ENCODE data around the gene LRGUK.

LRGUK gene

DNA sequence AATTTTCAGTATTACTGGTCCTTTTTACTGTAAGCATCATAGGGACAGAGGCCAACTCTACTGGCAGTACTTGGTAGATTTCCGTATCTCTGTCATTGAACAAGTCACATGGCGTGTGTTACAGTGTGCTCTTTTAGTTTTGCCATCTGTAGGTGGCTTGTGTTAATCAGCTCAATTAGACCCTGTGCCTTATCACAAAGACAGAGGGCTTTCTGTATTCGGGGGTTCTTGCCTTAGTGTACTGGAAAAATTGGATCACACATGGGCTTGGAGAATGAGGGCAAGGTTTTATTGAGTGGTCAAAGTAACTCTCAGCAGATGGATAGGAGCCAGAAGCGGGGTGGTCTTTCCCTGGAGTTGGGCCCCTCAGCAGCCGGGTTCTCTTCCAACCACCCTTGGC is 21.3 kb upstream of the LRGUK start:
- Histone ChIP-seq H3F3A (ENCODE audit: low read depth) (no peaks in the 10 kb centered on the region), H2AFZ (ENCODE audit: low read length) (no peak overlapping the region), H3K4me2 (ENCODE audit: low read depth, low read length, poor library complexity, severe bottlenecking) (no peak overlapping the region), H3K9me2 (replicated peaks; ENCODE audit: low read depth, low read length) (no peaks in the 10 kb centered on the region), H3K27me3 (ENCODE audit: insufficient read depth, low read length, poor library complexity, severe bottlenecking) (no peaks in the 10 kb centered on the region), H3K9me3 (ENCODE audit: insufficient read depth, low read depth, low read length) (no peaks in the 10 kb centered on the region), H3K4me3 (ENCODE audit: low read length, poor library complexity, severe bottlenecking) (no peak overlapping the region), H4K20me1 (ENCODE audit: insufficient read depth, low read length, poor library complexity, severe bottlenecking) (no peaks in the 10 kb centered on the region), H3K4me1 (ENCODE audit: insufficient read depth, low read length, poor library complexity, severe bottlenecking) (no peaks in the 10 kb centered on the region), H3K79me2 (ENCODE audit: insufficient read depth, low read length) (no peaks in the 10 kb centered on the region), H3K36me3 (ENCODE audit: insufficient read depth, low read length) (no peaks in the 10 kb centered on the region), H3K9ac (ENCODE audit: low read depth, low read length, poor library complexity, severe bottlenecking) (no peak overlapping the region)
- no peak for TF ChIP-seq EZH2phosphoT487 (IDR thresholded peaks at IDR 0.05; ENCODE audit: borderline replicate concordance)
- TF ChIP-seq, protein P1, sequence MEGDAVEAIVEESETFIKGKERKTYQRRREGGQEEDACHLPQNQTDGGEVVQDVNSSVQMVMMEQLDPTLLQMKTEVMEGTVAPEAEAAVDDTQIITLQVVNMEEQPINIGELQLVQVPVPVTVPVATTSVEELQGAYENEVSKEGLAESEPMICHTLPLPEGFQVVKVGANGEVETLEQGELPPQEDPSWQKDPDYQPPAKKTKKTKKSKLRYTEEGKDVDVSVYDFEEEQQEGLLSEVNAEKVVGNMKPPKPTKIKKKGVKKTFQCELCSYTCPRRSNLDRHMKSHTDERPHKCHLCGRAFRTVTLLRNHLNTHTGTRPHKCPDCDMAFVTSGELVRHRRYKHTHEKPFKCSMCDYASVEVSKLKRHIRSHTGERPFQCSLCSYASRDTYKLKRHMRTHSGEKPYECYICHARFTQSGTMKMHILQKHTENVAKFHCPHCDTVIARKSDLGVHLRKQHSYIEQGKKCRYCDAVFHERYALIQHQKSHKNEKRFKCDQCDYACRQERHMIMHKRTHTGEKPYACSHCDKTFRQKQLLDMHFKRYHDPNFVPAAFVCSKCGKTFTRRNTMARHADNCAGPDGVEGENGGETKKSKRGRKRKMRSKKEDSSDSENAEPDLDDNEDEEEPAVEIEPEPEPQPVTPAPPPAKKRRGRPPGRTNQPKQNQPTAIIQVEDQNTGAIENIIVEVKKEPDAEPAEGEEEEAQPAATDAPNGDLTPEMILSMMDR (conservative IDR thresholded peaks at IDR 0.05; ENCODE audit: low read length) = no peak

DNA sequence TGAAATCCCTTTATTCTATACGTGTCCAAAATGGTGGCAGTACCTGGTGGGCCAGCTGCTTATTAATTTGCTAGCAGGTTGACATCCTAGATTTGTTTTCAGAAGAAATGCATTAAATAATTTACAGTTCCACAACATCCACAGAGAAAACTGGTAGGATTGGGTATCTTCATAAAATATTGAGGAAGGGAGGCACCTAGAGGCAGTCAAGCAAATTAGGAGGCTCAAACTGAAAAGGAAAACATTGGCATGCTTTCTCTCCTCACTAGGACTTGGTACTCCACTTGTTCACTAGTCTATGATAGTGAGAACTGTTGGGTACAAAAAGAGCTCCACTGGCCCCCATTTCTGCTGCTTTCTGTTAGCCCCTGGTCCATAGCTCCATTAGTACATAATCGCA is 18.3 kb upstream of the LRGUK start:
- Histone ChIP-seq H3K27me3 (ENCODE audit: insufficient read depth, low read length, poor library complexity, severe bottlenecking) (no peaks in the 10 kb centered on the region), H3K79me2 (ENCODE audit: insufficient read depth, low read length) (no peaks in the 10 kb centered on the region), H3K4me1 (ENCODE audit: insufficient read depth, low read length, poor library complexity, severe bottlenecking) (peaks cover 29% of the 10 kb centered on the region), H3F3A (ENCODE audit: low read depth) (no peaks in the 10 kb centered on the region), H3K4me2 (ENCODE audit: low read depth, low read length, poor library complexity, severe bottlenecking) (no peak overlapping the region), H3K36me3 (ENCODE audit: insufficient read depth, low read length) (no peaks in the 10 kb centered on the region), H2AFZ (ENCODE audit: low read length) (peak overlapping the region; percentile 59; the same call in 1 of the 2 replicates), H4K20me1 (ENCODE audit: insufficient read depth, low read length, poor library complexity, severe bottlenecking) (no peaks in the 10 kb centered on the region), H3K4me3 (ENCODE audit: low read length, poor library complexity, severe bottlenecking) (no peak overlapping the region), H3K9me3 (ENCODE audit: insufficient read depth, low read depth, low read length) (no peaks in the 10 kb centered on the region), H3K9me2 (replicated peaks; ENCODE audit: low read depth, low read length) (no peaks in the 10 kb centered on the region), H3K9ac (ENCODE audit: low read depth, low read length, poor library complexity, severe bottlenecking) (no peak overlapping the region)
- TF ChIP-seq EZH2phosphoT487 (IDR thresholded peaks at IDR 0.05; ENCODE audit: borderline replicate concordance) = no peak
- TF ChIP-seq, protein P1 (conservative IDR thresholded peaks at IDR 0.05; ENCODE audit: low read length) = peak; percentile 41; the same call in 1 of the 2 replicates

DNA sequence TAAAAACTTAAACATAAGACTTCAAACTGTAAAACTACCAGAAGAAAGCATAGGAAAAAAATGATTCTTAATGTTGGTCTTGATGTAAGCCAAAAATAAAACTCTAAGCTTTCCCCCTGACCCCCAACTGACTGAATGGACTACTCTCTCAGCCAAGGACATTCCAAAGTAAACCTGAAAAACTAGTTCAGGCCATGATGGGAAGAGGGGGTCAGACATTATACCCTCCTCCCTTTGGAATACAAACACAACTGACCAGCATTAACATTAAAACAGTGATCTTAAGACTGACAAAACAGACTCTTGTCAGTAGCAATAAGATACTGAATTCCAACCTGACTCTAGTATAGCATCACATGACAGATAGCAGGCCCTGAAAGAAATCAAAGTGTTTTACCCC is 13.5 kb upstream of the LRGUK start:
- H2AFZ ChIP-seq (ENCODE audit: low read length) = no peak overlapping the region
- H3K36me3 ChIP-seq (ENCODE audit: insufficient read depth, low read length) = no peaks in the 10 kb centered on the region
- no peak overlapping the region for H3K9ac ChIP-seq (ENCODE audit: low read depth, low read length, poor library complexity, severe bottlenecking)
- TF ChIP-seq, protein P1 (conservative IDR thresholded peaks at IDR 0.05; ENCODE audit: low read length) = no peak
- TF ChIP-seq EZH2phosphoT487 (IDR thresholded peaks at IDR 0.05; ENCODE audit: borderline replicate concordance) = no peak
- no peaks in the 10 kb centered on the region for H3K9me2 ChIP-seq (replicated peaks; ENCODE audit: low read depth, low read length)
- no peaks in the 10 kb centered on the region for H4K20me1 ChIP-seq (ENCODE audit: insufficient read depth, low read length, poor library complexity, severe bottlenecking)
- peaks cover 31% of the 10 kb centered on the region for H3K4me1 ChIP-seq (ENCODE audit: insufficient read depth, low read length, poor library complexity, severe bottlenecking)
- no peaks in the 10 kb centered on the region for H3K27me3 ChIP-seq (ENCODE audit: insufficient read depth, low read length, poor library complexity, severe bottlenecking)
- no peak overlapping the region for H3K4me3 ChIP-seq (ENCODE audit: low read length, poor library complexity, severe bottlenecking)
- no peaks in the 10 kb centered on the region for H3K9me3 ChIP-seq (ENCODE audit: insufficient read depth, low read depth, low read length)
- H3K79me2 ChIP-seq (ENCODE audit: insufficient read depth, low read length) = no peaks in the 10 kb centered on the region
- H3F3A ChIP-seq (ENCODE audit: low read depth) = no peaks in the 10 kb centered on the region
- H3K4me2 ChIP-seq (ENCODE audit: low read depth, low read length, poor library complexity, severe bottlenecking) = peak overlapping the region; percentile 58
